ENCODE measurements around the gene PIP4K2A. TPM values are rescaled to one million over a fixed set of nuclear protein-coding genes. Genes with fewer than 3 reads are reported as not detected.
"Not testable (repeated sequence)": the region's sequence is repeated elsewhere in the genome, so short reads cannot be mapped to it uniquely, and the experiment has no call there.

The PIP4K2A gene
- total RNA-seq (2014; rRNA removed; shearing (Covaris generic)): 28.1 and 55.7 TPM in 2 replicates

GRCh38 chr10:22714479-22715289 lies at the start of gene PIP4K2A:
Gene PIP4K2A (minus strand): TSS chr10:22714578. CDS start chr10:22714326, 252 bp downstream.
- DNase-seq (ENCODE audit: low read depth): peak; percentile 83

GRCh38 chr10:22761569-22762220 lies 47.3 kb upstream of the PIP4K2A start:
- DNase-seq (ENCODE audit: low read depth): no peak

GRCh38 chr10:22760025-22760424 lies 45.6 kb upstream of the PIP4K2A start:
- no peak for DNase-seq (ENCODE audit: low read depth)

- no peak for DNase-seq (ENCODE audit: low read depth)
Measured at GRCh38 chr10:22758867-22759266, 44.5 kb upstream of the PIP4K2A start.

- no peak for DNase-seq (ENCODE audit: low read depth)
Measured at GRCh38 chr10:22754296-22754695, 39.9 kb upstream of the PIP4K2A start.

- no peak for DNase-seq (ENCODE audit: low read depth)
Measured at GRCh38 chr10:22753786-22754185, 39.4 kb upstream of the PIP4K2A start.

GRCh38 chr10:22752272-22752889 lies 38.0 kb upstream of the PIP4K2A start:
- no peak for DNase-seq (ENCODE audit: low read depth)

- DNase-seq (ENCODE audit: low read depth): no peak
Measured at GRCh38 chr10:22750131-22750530, 35.8 kb upstream of the PIP4K2A start.

- DNase-seq (ENCODE audit: low read depth): not testable (repeated sequence)
Measured at GRCh38 chr10:22744858-22745257, 30.5 kb upstream of the PIP4K2A start.

- no peak for DNase-seq (ENCODE audit: low read depth)
Measured at GRCh38 chr10:22742678-22743077, 28.3 kb upstream of the PIP4K2A start.

GRCh38 chr10:22741631-22742030 lies 27.3 kb upstream of the PIP4K2A start:
- DNase-seq (ENCODE audit: low read depth): not testable (repeated sequence)

- DNase-seq (ENCODE audit: low read depth): peak; percentile 12
Measured at GRCh38 chr10:22740180-22740579, 25.8 kb upstream of the PIP4K2A start.

- peak; percentile 67 for DNase-seq (ENCODE audit: low read depth)
Measured at GRCh38 chr10:22737587-22737986, 23.2 kb upstream of the PIP4K2A start.

- peak; percentile 10 for DNase-seq (ENCODE audit: low read depth)
Measured at GRCh38 chr10:22736134-22736533, 21.8 kb upstream of the PIP4K2A start.

GRCh38 chr10:22733992-22734391 lies 19.6 kb upstream of the PIP4K2A start:
- no peak for DNase-seq (ENCODE audit: low read depth)

- DNase-seq (ENCODE audit: low read depth): no peak
Measured at GRCh38 chr10:22727663-22728062, 13.3 kb upstream of the PIP4K2A start.

GRCh38 chr10:22727112-22727511 lies 12.7 kb upstream of the PIP4K2A start:
- no peak for DNase-seq (ENCODE audit: low read depth)

GRCh38 chr10:22724773-22725172 lies 10.4 kb upstream of the PIP4K2A start:
- DNase-seq (ENCODE audit: low read depth): no peak

GRCh38 chr10:22723783-22724182 lies 9.4 kb upstream of the PIP4K2A start:
- no peak for DNase-seq (ENCODE audit: low read depth)

GRCh38 chr10:22723343-22723779 lies 9.0 kb upstream of the PIP4K2A start:
- DNase-seq (ENCODE audit: low read depth): no peak

GRCh38 chr10:22722626-22723169 lies 8.3 kb upstream of the PIP4K2A start:
- no peak for DNase-seq (ENCODE audit: low read depth)

GRCh38 chr10:22720667-22721066 lies 6.3 kb upstream of the PIP4K2A start:
- DNase-seq (ENCODE audit: low read depth): no peak
